Fibroblast of lung (primary cell): ENCODE results near the gene FRK.

Experiments
- EZH2 ChIP-seq: IDR thresholded peaks from 2 replicates; pipeline ENCODE4 v1.5.1; 2012; ENCODE audit warnings: low read length, control low read depth, mild to moderate bottlenecking; ENCODE audit errors: missing control alignments
- TF ChIP-seq, protein P1 (sequence below), 2 donors: IDR thresholded peaks in 1 of 2; conservative IDR thresholded peaks in 1 of 2; 1 replicate in 1 of 2; 2 replicates in 1 of 2; pipeline ENCODE4 v1.5.1; 2011 to 2012; ENCODE audit warnings: low read length in 2 of 2, control low read depth in 1 of 2, inconsistent platforms in 1 of 2, low read depth in 1 of 2, mild to moderate bottlenecking in 1 of 2

DNA sequence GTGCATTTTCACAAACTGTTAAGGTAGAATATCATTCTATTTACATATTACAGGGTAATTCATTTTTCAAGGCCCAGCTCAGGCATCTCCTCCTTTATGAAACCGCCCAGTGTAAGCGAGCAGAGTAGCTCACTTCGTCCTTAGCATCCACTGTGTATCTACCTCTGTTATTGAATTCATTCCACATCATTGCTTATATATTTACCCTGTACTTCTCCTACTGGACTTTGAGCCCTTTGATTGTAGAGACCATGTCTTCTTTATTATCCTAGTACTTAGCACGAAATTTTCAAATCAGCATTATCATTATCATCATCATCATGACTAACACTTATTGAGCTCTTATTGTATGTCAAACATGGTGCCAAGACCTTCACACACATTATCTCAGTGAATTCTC is 76.7 kb downstream of the FRK start:
- TF ChIP-seq, protein P1, sequence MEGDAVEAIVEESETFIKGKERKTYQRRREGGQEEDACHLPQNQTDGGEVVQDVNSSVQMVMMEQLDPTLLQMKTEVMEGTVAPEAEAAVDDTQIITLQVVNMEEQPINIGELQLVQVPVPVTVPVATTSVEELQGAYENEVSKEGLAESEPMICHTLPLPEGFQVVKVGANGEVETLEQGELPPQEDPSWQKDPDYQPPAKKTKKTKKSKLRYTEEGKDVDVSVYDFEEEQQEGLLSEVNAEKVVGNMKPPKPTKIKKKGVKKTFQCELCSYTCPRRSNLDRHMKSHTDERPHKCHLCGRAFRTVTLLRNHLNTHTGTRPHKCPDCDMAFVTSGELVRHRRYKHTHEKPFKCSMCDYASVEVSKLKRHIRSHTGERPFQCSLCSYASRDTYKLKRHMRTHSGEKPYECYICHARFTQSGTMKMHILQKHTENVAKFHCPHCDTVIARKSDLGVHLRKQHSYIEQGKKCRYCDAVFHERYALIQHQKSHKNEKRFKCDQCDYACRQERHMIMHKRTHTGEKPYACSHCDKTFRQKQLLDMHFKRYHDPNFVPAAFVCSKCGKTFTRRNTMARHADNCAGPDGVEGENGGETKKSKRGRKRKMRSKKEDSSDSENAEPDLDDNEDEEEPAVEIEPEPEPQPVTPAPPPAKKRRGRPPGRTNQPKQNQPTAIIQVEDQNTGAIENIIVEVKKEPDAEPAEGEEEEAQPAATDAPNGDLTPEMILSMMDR (conservative IDR thresholded peaks at IDR 0.05 in 1 of 2, IDR thresholded peaks at IDR 0.05 in 1 of 2; ENCODE audit: low read depth in 1 of 2, low read length in 2 of 2): no peak
- TF ChIP-seq EZH2: no peak
